HG03521 (cell line): Measurements from ENCODE around the gene HIGD1B.
"Not testable (repeated sequence)": the region's sequence is repeated elsewhere in the genome, so short reads cannot be mapped to it uniquely, and the experiment has no call there.

Experiments used
- ATAC-seq: cut with Tn5 transposase; IDR thresholded peaks from one replicate; pipeline ENCODE4 v1.9.1; 2021; ENCODE audit warnings: mild to moderate bottlenecking, moderate library complexity; ENCODE audit not compliant: unreplicated experiment

HIGD1B gene

DNA sequence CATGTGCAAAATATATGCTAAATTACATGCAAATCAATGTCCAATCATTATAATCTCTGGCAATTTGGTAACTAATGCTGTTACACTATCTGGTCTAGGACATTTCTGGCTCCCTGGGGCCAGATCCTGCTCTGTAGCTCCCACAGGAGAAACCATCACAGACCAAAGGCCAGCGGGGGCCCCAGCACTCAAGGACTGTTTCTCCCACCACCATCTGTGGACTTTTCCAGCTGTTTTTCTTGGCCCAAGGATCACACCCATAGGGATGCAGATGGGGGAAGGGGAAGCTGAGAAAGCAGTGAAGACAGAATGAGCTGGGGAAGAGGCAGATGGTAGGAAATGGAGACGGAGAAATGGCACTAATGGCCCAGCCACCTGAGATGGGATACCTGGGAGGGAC is at the start of gene HIGD1B:
Gene HIGD1B, plus strand, starts transcription at position 298 of the 400 bp plus-strand sequence. CDS start 270 bp downstream, outside the sequence.
- ATAC-seq: no peak

DNA sequence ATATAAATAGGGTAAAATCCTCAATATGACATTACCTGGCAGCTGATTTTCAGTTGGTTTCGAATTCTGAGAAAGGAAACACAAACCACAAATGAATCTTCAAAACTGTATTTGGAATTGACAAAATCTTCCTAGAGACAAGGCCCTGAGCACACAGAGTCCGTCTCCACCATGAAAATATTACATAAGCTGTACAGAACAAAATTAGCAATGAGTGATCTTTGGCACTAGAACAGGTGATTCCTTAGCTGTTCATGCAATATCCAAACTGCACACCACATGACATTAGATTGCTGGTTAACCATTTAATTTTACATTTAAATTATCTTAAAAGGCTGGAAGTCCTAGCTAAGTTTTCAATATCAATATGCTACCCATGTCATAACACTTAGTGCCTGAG is 49.3 kb upstream of the HIGD1B start:
- ATAC-seq: no peak

DNA sequence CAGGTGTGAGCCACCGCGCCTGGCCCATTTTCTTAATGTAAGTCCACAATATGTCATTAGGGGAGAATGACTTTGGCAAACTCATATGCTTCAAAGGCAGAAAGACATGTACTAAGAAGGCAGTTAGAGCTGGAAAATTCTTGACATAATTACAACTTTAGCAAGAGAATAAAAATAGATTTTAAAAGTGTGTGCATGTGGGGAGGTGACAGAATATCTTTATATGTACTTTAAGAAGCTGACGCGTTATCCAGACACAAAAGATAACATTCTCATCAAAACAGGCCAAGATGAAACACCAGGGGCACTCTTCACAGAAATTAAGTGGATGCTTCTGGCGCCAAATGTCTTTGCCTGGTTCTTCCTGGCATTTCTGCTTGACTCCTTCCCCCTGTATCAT is 45.8 kb upstream of the HIGD1B start:
- ATAC-seq: no peak

DNA sequence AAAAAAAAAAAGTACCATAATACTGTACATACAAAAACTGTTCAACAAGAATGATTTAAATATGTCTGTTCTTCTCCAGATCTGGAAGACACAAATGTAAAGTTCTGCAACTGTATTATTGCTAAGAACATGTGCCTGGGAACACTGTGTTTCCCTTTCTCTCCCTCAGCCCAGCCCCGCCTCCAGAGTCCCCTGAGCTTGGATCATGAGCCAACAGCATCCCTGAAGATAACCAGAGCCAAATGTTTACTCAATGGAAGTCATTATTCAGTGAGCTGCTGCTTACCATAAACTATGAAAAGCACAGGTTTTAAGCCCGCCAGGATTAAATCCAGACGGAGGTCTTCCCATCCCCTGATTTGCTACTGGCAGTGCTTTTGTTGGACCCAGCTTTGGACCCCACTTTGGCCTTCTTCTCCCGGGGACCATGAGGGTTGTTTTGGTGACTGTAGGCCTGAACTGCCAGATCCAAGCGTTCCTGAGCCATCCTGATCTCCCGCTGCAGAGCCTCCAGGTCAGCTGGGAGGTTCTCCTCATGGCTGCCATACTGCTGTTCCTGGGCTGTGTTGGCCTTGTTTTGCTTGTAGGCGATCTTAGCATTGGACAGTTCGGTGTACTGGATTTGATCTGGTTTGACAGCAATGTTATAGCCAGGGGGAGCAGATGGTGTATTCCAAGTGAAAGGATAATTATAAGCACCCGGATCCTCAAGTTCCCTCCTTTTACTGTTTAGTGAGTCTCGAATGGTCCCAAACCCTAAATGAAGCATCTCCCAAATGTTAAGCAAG is 43.2 kb upstream of the HIGD1B start:
- no peak for ATAC-seq

DNA sequence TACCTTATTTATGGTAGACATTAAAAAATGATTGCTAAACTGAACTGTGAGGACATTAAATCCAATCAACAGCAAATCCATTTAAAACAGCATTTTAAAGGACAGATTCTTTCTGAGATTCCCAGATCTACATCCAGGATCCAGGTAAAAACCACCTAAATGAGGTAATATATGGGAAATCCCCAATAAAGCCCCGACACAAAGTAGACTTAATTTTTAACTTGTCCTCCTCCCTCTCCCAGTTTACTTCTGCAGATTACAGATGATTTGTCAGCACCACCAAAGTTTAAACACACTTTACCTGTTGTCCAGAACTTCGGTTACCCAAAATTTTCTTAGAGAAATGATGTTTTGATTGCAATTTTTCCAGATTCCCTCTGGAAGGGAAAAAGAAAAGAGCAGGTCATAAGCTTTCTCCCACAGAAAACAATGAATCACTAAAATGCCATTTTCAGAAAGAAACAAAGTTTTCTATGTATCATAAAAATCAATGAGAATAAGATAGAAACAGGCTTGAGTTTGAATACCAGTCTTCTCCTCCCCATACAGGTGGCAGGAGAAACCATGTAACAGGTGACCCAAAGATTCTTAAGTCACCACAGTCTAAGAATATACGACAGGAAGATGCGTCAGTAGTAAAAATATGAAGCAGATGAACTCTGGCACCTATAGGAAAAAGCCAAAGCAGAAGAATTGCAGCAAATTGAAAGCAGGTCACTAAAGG is 40.4 kb upstream of the HIGD1B start:
- ATAC-seq: no peak

DNA sequence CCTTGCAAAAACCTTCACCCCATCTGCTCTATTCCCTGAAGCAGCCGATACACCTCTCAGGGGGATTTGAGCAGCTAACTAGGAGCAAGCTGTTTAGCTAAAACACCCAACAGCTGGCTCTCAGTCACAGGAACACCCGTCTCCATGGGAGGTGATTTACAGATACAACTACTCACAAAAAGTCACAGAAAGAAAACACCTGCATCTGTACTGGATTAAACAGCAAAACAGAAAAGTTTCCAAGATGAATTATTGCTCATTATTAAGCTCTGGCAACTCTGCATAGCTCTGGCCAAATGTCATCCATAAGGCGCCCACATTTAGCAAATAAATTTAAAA is 39.9 kb upstream of the HIGD1B start:
- ATAC-seq: no peak

DNA sequence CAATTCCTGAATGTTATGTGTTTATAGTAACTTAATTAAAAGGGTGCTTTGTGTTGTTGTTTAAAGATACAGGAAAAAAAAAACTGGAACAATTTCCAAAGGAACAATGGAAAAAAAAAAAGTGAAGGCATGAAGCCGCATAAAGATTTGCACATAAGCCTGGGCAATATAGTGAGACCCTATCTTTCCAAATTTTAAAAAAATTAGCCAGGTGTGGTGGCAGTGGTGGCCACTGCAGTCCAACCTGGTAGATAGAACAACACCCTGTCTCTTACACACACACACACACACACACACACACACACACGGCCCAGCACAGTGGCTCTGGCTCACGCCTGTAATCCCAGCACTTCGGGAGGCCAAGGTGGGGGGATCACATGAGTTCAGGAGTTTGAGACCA is 39.5 kb upstream of the HIGD1B start:
- no peak for ATAC-seq

DNA sequence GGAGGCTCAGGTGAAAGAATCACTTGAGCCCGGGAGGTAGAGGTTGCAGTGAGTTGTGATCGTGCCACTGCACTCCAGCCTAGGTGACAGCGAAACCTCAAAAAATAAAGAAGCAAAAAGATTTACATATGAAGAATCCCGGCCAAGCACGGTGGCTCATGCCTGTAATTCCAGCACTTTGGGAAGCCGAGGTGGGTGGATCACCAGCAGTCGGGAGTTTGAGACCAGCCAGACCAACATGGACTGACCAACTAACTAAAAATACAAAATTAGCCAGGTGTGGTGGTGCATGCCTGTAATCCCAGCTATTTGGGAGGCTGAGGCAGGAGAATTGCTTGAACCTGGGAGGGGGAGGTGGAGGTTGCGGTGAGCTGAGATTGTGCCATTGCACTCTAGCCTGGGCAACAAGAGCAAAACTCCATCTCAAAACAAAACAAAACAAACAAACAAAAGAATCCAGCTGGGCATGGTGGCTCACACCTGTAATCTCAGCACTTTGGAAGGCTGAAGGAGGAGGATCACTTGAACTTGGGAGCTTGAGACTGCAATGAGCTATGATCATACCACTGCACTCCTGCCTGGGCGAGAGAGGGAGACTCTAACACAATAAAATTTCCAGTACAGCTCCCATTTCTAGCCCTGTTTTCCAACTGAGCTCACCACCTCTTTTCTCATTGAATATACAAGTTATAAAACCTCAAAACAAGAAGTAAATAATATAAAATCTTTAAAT is 38.9 kb upstream of the HIGD1B start:
- not testable (repeated sequence) for ATAC-seq

DNA sequence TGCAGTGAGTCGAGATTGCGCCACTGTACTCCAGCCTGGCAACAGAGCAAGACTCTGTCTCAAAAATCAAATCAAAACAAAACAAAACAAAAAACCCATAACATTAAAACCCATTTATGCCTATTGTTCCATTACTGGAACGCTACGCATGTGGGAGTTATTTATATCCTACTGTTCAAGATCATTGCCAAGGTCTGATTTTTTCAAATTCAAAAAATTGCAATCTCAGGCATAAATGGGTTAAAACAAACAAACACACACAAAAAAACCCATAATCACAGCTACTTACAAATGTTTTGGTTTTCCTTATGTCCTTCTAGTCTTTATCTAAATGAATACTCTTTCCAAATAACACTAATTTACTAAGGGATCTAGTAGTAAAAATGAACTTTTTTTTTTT is 35.4 kb upstream of the HIGD1B start:
- ATAC-seq: no peak

DNA sequence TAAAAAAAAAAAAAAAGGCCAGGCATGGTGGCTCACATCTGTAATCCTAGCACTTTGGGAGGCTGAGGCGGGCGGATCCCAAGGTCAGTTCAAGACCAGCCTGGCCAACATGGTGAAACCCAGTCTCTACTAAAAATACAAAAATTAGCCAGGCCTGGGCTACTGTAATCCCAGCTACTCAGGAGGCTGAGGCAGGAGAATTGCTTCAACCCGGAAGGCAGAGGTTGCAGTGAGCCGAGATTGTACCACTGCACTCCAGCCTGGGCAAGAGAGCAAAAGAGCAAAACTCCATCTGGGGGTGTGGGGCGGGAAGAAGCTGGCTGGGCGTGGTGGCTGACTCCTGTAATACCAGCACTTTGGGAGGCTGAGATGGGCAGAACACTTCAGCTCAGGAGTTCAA is 29.2 kb upstream of the HIGD1B start:
- ATAC-seq: not testable (repeated sequence)

DNA sequence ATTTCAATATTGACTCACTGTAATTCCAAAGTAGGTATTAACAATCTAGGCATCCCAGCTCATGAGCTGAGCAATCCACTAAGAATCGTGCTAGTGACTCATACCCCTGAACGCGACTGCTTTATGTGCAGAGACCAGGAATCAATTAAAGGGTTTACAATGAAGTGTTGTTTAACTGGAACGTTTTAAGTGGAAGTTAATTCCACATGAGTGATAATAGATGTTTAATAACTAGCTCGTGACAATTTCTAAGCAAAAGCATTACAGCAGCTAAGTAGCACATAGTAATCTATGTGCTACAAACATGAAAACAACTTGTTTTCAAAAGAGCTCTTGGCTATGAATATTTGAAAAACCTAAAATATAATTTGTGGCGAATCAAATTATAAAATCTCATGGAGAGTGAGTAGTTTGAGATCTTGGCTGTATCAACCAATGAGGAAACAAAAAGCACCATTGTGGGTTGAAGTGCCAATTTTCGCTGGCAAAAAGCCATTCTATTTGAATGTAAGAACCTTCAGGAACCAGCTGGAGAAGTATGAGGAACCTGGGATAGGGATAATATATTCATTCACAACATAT is 27.0 kb upstream of the HIGD1B start:
- ATAC-seq: no peak

DNA sequence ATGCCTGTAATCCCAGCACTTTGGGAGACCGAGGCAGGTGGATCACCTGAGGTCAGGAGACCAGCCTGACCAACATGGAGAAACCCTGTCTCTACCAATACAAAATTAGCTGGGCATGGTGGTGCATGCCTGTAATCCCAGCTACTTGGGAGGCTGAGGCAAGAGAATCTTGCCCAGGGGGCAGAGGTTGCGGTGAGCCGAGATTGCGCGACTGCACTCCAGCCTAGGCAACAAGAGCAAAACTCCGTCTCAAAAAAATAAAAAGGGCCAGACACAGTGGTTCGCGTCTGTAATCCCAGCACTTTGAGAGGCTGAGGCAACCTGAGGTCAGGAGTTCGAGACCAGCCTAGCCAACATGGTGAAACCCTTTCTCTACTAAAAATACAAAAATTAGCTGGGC is 22.4 kb upstream of the HIGD1B start:
- not testable (repeated sequence) for ATAC-seq

DNA sequence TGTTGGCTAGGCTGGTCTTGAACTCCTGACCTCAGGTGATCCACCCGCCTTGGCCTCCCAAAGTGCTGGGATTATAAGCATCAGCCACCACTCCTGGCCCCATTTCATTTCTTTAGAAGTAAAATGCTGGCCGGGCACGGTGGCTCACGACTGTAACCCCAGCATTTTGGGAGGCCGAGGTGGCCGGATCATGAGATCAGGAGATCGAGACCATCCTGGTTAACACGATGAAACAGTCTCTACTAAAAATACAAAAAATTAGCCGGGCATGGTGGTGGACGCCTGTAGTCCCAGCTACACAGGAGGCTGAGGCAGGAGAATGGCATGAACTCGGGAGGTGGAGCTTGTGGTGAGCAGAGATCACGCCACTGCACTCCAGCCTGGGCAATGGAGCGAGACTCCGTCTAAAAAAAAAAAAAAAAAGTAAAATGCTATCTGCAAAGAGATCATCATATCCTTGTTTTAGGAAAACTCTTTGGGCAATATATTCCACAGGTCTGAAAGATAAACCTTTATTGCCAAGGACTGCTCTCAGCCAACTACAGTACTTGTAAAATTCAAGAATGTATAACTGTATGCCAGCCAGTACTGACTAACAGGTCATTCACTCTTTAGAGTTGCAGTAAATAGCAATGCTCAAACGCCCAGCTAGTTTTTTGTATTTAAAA is 21.4 kb upstream of the HIGD1B start:
- ATAC-seq: no peak

DNA sequence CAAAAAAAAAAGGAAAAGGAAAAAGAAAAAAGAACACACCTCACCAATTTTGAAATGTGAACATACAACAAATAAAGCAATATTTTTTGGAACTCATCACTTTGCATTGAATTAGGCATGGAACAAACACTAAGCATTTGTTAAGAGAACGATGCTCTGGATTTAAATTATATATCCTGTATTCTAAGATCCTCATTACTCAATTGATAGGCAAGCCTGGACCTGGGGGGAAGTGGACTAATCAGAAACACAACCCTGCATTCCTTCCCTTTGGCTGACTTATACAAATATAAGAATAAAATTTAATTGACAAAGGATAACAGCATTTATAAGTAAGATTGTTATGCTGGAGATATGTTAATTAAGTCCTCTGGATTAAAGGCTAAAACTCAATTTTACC is 19.8 kb upstream of the HIGD1B start:
- ATAC-seq: no peak

DNA sequence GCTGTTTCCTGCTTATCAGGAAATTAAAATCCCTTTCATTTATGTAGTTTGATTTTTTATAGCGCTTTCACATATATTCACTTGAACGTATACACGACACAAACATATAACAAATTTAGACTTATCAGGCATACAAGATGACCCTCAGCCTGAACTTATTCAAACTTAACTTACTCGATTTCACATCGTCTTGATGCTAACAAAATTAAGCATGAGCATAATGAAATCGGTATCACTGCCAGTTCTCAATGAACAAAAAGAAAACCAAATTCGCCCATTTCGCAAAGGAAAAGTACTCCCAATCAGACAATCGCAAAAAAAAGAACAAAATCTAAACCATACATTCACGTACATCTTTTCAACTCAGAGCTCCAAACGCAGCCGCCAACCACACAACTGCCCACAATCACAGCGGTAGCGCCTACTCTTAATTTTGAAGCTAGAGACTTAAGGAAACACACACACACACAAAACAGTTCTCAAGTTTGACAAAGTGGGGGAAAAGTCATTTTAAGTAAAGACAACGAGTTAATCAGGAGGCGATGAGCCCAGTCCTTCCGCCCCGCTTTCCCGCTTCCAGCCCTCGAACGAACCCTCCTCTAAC is 18.7 kb upstream of the HIGD1B start:
- no peak for ATAC-seq

DNA sequence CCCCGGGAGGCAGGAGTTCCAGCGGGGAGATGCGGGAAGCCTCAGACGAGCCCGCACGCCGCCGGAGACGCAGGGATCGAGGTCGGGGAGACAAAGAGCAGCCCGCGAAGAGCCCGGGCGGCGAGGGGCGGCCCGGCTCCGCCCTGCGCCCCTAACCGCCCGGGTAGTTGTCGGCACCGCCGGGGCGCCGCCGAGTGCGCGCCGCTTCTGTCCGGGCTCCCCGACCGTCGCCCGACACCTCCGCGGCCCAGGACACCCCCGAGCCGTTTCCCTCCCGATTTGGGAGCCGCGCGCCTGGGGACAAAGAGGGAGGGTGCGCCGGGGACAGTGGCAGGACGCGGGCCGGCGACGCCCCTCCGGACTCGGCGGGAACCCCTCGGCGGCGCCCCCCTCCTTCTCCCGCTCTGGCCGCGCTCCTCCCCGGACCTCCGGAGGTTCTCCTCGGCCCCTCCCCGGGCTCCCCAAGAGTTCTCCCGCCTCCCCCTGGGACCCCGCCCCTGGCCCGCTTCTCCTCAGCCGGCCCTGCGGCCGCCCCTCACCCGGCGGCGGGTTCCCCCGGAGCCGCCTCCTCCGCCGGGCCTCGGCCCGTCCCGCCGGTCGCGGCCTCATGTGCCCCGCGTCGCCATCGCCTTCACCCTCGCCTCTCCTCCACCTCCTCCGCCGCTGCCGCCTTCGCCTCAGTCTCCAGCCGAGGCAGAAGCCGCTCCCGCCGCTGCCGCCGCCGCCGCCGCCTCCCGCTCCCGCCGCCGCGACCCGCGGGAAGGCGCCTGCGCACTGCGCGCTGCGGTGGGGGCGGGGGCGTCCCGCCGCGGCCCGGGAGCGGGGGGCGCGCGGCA is 17.9 kb upstream of the HIGD1B start, which contains the start of gene GJC1:
Gene GJC1, minus strand, starts transcription at position 765 of the 836 bp plus-strand sequence. CDS start 24,470 bp downstream, outside the sequence.
- ATAC-seq: no peak

DNA sequence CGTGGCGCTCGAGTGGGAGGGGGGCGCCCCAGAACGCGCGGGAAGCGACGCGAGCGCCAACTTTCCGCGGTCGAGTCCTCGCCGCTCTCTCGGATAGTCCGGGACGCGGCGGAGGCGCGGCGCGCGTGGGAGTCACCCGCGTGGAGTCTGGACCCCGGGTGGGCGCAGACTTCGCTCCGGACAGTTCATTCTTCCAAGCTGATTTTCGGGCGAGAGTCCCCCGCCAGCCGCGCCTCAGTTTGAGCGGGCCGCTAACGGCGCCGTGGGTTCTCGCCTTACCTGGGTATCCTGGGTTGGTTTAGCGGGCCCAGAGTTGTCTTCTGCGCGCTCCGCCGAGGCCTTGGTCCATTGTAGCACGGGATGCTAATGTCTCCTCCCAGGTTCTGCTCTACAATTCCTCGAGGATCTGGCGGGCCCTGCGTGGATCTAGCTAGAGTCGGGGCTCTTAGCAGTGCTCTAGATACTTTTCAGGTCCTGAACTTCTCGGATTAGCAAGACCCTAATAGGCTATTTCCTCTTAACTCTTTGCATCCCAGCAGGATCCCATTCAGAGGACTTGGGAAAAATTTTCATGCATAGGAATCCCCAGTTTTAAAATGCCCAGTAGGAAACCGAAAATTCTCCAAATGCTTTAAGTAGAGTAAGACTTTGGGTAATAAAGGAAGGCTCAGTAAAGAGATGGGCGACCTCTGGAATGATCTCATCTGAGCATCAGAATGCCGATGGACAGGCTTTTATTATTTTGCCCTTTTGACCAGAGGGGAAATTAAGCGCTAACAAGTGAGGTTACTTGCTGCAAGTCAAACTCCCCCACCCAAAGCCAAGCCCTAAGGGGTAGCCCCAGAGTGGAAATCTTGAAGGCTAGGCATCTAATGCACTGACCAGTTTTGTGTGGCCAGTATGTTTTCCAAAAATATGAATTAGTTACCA is 17.1 kb upstream of the HIGD1B start:
- no peak for ATAC-seq

DNA sequence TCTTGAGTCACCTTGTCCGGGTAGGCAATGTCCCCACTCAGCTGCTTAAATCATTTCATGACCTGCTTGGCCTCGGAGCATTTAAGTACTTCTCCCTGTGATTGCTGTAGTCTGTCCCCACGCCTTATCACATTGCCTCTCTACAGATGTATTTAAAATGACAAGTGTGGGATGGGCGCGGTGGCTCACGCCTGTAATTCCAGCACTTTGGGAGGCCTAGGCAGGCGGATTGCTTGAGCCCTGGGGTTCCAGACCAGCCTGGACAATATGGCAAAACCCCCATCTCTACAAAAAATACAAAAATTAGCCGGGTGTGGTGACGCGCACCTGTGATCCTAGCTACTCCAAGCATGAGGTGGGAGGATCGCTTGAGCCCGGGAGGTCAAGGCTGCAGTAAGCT is 16.3 kb upstream of the HIGD1B start:
- no peak for ATAC-seq
